Measurements from ENCODE around the gene MTCL3.

MTCL3 gene

GRCh38 chr6:127436578-127437110 lies 82.5 kb downstream of the MTCL3 start:
- Mint-ChIP-seq H3K9me3 (no peaks in the 10 kb centered on the region; a peak in 1 of 5 replicates), H3K36me3 (ENCODE audit: insufficient read depth in 1 of 3, low read depth in 3 of 3) (peaks cover 0 to 6% (median 0%) of the 10 kb centered on the region in 3 experiments; a peak in 2 of 7 replicates), H3K4me3 (no peak overlapping the region), H3K4me1 (peaks cover 3 to 4% of the 10 kb centered on the region in 2 experiments; a peak in 2 of 4 replicates), H3K27me3 (ENCODE audit: low read depth) (no peaks in the 10 kb centered on the region), H3K27ac (no peak overlapping the region)
- no peak overlapping the region for H4K8ac ChIP-seq (replicated peaks; ENCODE audit: insufficient read length, low read depth, low read length)
- no peak overlapping the region for H3K56ac ChIP-seq (ENCODE audit: insufficient read length, low read depth, low read length)
- no CpG with 5 or more reads among the region's 3 CpGs for whole genome bisulfite sequencing (ENCODE audit: extremely low coverage, insufficient read length, low lambda C conversion rate)
- no peak overlapping the region for H3K9ac ChIP-seq (ENCODE audit: extremely low read depth, insufficient read length, low read length)
- H3K9me3 ChIP-seq (ENCODE audit: control insufficient read depth, low read depth, low read length) = no peaks in the 10 kb centered on the region
- H3K23ac ChIP-seq (ENCODE audit: insufficient read length, low read depth, low read length) = no peak overlapping the region
- H3K4ac ChIP-seq (ENCODE audit: low read depth, low read length) = no peak overlapping the region
- no peak overlapping the region for H3K14ac ChIP-seq (ENCODE audit: insufficient read depth, low read length)
- no peaks in the 10 kb centered on the region for H3K27me3 ChIP-seq (ENCODE audit: insufficient read depth, low read length)
- H2BK15ac ChIP-seq (ENCODE audit: low read depth, low read length) = no peak overlapping the region
- no peaks in the 10 kb centered on the region for H4K20me1 ChIP-seq (ENCODE audit: control insufficient read depth, insufficient read depth, insufficient read length)
- H4K5ac ChIP-seq (ENCODE audit: insufficient read length, low read depth, low read length) = no peak overlapping the region
- H2AFZ ChIP-seq (ENCODE audit: low read length) = no peak overlapping the region
- no peak overlapping the region for H2AK5ac ChIP-seq (ENCODE audit: insufficient read length, low read length)
- no peak overlapping the region for H3K27ac ChIP-seq (ENCODE audit: insufficient read length, low read depth, low read length)
- no peak overlapping the region for H4K91ac ChIP-seq (ENCODE audit: insufficient read length, low read depth, low read length)
- no peak overlapping the region for H2BK12ac ChIP-seq (ENCODE audit: insufficient read length, low read depth, low read length)
- TF ChIP-seq CTCF (conservative IDR thresholded peaks at IDR 0.05) = no peak
- H3K79me2 ChIP-seq (ENCODE audit: insufficient read depth, low read length) = no peaks in the 10 kb centered on the region
- H3K23me2 ChIP-seq (ENCODE audit: insufficient read length, low read depth, low read length, poor library complexity, severe bottlenecking) = no peaks in the 10 kb centered on the region
- no peak overlapping the region for H2BK120ac ChIP-seq (ENCODE audit: low read depth, low read length, poor library complexity, severe bottlenecking)
- no peaks in the 10 kb centered on the region for H3K4me1 ChIP-seq (ENCODE audit: insufficient read depth, low read length)
- no peak overlapping the region for H3K18ac ChIP-seq (ENCODE audit: insufficient read length, low read depth, low read length)
- H3K4me2 ChIP-seq (ENCODE audit: insufficient read depth, insufficient read length, low read length) = no peak overlapping the region
- no peak overlapping the region for H3T11ph ChIP-seq (ENCODE audit: low read length)
- H3K79me1 ChIP-seq (ENCODE audit: insufficient read depth, low read depth, low read length, poor library complexity, severe bottlenecking) = no peaks in the 10 kb centered on the region
- no peak overlapping the region for H2BK20ac ChIP-seq (ENCODE audit: low read depth, low read length, poor library complexity, severe bottlenecking)
- no peak for DNase-seq
- no peak overlapping the region for H2BK5ac ChIP-seq (ENCODE audit: insufficient read length, low read length)

Data from H9 (cell line).